GM18517 (cell line): ENCODE measurements around the gene LYRM4.

Experiments used
- ATAC-seq: cut with Tn5 transposase; IDR thresholded peaks from one replicate; pipeline ENCODE4 v1.9.1; 2021; ENCODE audit warnings: mild to moderate bottlenecking, moderate library complexity; ENCODE audit not compliant: unreplicated experiment

The LYRM4 gene

DNA sequence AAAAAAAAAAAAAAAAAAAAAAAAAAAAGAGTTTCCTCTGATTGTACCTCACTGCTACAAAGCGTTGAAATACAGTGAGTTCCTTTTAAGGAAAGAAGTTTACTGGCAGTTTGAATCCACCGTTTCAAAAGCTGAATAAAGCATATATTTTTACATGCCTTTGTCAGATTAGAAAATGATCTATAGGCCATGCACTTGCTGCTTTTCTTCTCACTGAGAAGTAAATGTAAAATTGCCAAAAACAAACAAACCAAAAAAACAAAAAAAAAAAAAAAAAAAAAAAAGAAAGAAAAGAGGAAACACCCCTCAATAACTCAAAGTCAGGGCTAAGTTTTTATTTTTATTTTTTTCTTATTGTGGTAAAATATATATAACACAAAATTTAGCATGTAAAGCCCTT lies 81.9 kb downstream of the LYRM4 start:
- ATAC-seq, result no peak

DNA sequence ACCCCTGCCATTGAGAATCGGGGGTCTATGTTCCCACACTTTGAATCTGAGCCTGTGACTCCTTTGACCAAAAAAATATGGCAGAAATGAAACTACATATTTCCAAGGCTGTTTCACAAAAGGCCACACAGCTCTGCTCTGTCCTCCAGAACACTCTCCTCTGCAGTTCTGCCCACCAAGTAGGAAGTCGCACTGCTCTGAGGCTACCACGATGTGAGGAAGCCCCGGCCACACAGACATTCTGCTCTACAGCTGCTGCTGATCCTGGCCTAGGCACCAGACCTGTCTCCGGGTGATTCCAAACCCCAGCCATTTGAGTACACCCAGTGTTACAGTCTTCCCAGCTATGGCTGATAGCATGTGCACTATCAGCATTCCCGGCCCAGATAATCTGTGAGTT lies 85.1 kb downstream of the LYRM4 start:
- ATAC-seq, result no peak

DNA sequence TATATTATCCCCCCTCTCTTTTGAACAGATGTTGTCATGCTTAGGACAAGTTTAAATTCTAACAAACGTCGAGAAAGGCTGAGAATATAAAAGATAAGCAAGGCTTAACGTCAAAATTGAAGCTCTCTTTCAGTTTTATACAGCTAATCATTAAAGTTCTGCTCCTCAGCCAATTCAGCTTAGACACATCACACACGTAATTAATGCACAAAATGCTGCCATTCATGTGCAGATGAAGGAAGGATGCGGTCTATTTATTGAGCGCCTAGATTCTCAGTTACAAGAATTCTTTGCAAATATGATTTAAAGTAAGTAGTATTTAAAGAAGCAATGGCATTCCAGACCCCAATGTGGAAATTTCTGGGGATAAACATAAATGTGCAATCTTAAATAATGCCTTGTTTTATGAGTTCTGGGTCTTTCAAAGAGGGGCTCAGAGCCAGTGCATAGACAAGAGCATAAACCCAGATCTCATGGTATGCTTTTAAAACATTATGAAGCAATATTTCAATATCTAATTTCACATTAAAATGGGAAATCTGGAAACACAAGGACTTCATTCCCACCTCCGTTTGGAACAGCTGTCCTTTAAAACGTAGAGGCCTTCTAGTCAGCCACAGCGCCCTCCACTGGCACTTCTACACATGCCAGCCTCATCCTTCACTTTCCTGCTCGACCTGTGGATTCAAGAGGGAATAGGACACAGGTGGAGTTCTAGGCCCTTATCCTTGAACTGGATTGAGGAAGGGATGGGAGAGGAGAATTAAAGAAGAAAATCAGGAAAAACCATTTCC lies 85.8 kb downstream of the LYRM4 start:
- no peak for ATAC-seq

DNA sequence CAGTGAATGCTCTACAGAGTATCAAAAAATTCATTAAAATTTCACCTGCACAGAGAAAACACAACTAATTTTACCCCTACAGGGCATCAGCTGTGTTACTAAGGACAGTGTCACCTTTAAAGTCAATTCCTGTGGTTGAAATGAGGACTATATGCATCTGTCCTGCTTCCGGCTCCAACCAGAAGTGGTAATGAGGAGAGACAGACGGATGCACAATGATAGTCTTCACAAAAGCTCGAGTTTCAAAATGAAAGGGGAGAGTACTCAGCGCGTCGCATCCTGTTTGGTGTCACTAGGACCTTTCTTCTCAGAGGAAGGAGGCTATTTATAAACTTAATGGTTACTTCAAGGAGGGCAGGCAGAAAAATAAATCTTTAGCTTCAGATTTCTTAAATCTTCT lies 86.5 kb downstream of the LYRM4 start:
- peak; percentile 94 for ATAC-seq

DNA sequence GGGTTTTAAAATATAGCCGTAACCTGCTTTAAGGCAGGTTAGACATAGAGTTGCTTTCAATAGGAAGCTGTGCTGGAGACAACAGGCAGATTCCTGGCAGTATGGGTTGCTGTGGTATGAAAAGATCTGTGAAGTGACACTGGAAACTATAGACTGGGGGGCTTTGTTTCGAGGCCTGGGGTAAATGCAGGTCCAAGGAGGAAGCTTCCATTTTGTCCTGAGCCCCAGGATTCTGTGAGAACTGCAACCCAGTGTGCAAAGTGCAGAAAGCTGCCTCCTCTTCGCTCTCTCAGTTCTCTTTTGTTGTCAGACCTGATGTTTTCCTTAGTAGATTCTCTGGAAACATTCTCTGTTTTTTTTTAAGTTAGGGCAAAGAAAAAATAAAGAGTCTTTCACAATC lies 86.9 kb downstream of the LYRM4 start:
- peak; percentile 9 for ATAC-seq

DNA sequence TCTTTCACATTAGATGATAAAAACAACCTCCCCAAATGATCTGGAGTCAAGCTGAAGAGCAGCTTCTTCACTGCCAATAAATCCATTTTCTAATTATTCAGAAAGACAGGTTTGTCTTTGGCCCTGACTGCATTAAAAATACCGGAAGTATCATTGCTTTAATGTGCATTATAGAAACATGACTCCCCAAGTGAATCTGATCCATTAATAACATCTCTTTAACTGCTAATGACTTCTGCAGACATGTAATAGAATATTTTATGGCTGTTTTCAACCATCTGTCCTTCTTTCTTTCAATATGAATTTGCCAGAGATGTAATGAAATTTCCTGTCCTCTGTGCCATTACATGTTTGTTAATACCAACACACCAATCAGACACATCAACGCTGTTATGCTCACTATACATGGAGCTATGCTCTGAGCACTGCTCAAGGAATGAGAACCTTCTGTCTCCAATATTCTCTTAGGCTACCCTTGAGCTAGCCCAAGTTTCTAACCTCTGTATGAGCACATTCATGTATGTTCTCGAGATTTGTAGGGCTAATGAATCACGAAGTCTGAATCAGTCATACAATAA lies 87.8 kb downstream of the LYRM4 start:
- no peak for ATAC-seq

DNA sequence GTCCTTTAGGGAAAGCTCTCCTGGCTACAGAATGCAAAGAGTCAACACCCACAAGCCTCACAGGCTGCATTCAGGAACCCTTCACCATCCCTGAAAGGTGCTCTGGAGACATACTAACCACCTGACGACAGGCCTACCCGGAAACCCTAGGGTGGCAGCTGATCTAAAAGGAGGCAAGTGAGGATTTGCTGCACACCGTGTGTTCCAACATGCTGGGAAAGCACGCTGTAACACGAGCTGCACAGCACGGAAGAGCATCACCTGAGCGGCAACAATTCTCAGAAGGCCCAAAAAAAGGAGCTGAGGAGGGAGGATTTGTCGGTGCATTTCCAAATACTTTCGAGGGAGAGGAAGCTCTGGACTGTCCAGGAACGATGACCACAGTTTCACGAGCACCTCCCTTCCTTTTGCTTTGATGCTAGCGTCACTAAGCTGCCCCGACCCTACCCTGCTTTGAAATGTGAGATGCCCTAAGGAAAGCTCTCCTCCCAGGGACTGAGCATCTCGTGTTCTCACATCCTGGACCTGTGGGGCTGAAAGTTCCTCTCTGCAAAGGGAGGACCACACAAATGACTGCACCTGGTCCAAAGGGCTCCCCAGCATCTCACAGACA lies 88.6 kb downstream of the LYRM4 start:
- ATAC-seq, result no peak

DNA sequence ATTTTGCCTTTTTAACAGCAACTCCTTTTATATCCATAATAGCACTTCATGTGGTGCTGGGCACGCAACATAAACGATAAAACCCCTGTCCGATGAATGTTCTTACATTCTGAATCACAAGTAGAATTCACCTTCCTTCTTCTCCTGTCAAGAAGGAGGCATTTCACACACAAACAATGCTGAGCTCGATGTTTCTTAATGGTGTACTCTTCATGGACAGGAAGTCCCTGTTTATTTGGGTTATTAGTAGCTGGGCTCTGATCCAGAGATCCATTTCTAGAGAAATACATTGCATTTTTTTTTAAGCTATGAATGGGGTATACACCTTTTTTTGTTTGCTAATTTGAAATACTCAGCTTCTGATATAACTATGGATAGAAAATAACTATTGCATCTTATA lies 93.2 kb downstream of the LYRM4 start:
- no peak for ATAC-seq

DNA sequence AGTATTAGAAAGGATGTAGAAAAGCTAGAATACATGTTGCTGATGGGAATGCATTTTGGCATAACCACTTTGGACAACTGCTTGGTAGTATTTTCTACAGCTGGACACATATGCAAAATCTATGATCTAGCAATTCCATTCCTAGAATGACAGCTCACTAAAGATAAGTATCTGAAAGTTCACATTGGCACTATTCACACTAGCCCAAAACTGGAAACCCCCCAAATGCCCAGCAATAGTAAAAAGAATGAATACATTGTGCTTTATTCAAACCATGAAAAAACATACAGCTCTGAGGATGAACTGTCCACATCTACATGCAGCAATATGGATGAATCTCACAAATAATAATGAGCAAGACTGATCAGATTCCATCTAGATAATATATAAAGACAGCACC lies 96.7 kb downstream of the LYRM4 start:
- ATAC-seq, result no peak

DNA sequence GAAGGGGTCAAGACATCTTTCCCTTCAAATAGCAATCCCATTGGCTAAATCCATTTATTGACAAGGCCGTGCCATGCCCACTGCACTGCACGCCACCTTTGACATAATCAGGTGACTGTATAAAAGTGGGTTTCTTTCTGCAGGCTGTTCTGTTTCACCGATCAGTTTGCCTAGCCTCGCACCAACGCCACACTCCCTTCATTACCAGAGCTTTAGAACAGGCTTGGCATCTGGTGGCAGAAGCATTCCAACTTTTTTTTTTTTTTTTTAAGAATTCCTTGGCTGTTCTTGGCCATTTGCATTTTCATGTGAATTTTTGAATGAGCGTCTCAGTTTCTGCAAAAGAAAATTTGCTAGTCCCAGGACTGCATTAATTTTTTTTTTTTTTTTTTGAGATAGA lies 97.5 kb downstream of the LYRM4 start:
- no peak for ATAC-seq

DNA sequence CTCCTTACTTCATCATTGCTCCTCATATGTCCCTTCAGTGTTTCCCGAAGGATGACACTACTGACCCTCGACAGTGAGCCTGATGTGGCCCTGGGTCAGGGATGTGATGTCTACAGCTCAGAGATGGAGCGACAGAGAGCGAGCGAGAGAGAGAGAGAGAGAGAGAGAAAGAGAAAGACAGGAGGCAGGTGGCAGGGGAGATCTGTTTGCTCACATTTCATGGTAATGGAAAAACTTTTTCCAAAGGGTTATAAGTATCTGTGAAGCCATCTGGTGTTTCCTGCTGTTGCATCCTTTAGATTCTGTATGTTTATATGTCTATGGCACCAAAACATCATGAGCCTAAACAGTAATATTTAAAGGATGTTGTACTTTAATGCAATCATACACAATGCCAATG lies 98.4 kb downstream of the LYRM4 start:
- ATAC-seq, result no peak

DNA sequence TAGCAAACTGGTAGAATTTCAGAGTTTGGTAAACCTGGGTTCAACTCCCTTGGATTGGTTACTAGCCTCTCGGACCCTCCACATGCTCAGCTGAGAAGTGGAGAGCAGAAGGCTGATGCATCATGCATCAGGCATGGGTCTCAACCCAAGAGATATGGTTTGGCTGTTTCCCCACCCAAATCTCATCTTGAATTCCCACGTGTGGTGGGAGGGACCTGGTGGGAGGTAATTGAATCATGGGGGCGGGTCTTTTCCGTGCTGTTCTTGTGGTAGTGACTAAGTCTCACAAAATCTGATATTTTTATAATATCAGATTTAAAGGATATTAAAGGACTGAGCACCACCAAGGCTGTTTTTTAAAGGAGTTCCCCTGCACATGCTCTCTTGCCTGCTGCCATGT lies 100.5 kb downstream of the LYRM4 start:
- no peak for ATAC-seq

DNA sequence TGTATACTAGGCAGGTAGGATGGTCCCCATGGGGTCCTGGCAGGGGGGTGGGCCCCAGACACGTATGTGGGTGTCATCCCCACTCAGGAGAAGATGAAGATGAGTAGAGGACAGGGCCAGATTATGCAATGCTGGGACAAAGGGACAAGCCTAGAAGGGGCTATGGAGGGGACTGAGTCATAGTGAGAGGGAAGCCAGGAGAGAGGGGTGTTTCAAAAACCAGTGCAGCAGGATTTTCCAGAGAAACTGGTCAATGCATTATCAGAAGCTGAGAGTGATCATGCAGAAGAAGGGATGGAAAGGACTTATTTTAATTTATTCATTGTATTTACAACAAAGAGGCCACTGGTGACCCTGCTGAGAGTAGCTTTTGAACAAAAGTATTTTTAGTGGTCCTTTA lies 101.6 kb downstream of the LYRM4 start:
- no peak for ATAC-seq

DNA sequence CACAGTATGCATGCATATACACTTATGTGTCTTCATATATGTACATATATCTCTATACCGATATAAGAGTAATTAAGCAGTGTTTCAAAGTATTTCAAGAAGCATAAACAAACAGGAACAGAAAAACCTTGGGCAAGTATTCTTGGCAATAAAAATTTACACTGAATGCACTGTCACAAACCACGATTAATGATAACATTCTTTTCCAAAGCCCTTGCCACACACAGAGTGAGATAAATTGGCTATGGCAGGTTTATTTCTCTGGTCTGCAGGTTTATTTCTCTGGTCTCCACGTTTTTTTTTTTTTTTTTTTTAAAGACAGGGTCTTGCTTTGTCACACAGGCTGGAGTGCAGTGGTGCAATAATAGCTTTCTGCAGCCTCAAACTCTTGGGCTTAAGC lies 102.6 kb downstream of the LYRM4 start:
- no peak for ATAC-seq

DNA sequence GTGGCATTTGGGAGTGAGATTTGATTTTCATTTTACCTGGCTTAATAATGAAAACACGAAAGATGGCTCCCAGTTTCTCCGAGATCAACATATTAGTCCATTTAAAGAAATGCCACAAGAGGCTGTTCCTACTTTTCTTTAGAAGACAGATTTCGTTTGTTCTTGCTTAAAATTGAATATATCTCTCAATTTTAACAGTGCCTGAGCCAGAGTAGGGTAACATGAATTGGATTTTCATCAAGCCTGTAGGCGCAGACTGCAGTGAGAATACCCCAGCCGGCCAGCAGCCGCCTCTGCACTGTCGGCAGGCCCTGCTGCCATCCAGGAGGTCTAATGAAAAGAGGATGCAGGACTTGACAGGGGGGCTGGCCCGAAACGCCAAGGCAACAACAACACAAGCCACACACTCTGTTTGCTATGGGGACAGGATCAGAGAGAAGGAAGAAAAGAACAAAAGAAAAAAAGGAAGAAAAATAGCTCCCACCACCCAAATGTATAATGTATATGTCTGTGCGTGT lies 103.1 kb downstream of the LYRM4 start:
- no peak for ATAC-seq

DNA sequence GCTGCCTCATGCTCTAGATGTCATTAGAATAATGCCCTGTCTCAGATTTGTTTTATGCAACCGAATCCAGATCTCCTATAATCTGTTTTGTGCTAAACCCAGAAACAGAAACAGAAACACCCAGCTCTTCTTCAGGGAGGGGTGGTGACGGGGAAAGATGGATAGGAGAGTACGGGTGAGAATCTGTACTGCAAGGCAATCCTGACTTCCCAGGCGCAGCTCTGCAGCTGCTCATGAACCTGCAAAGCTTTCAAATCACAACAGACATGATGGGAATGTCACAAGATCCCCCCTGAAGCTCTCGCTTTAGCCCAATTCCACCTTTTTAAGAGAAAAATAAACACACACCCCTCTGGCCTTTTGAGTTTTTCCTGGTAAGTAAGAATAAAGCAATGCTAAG lies 104.1 kb downstream of the LYRM4 start:
- ATAC-seq, result no peak

DNA sequence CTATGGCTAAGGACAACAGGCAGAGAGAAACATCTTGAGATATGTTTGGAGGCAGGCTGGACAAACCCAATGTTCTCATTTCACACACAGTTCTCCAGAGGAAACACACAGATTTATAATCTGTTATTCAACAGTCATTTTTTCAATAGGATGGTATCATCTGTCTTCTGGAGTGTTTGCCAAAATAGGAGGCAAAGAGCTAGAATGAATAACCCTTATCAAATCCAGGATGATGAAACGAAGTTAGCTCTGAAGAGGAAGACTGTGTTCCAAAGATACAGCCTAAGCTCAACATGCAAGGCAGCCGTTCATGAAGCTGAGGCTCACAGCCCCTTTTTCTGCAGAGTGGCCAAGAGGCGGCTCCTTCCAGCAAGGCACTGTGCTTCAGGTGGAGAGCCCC lies 104.8 kb downstream of the LYRM4 start:
- ATAC-seq, result no peak

DNA sequence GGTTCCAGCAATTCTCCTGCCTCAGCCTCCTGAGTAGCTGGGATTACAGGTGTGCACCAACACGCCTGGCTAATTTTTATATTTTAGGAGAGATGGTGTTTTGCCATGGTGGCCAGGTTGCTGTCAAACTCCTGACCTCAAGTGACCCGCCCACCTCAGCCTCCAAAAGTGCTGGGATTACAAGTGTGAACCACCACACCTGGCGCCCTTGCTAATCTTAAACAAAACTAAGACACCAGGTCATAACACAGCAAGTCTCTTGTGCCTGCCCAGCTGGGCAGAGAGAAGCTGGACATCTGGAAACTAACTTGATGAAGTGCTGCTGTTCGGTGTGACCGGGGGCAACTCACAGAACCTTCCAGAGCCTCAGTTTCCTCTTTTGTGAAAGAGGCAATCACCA lies 107.6 kb downstream of the LYRM4 start:
- ATAC-seq, result no peak

DNA sequence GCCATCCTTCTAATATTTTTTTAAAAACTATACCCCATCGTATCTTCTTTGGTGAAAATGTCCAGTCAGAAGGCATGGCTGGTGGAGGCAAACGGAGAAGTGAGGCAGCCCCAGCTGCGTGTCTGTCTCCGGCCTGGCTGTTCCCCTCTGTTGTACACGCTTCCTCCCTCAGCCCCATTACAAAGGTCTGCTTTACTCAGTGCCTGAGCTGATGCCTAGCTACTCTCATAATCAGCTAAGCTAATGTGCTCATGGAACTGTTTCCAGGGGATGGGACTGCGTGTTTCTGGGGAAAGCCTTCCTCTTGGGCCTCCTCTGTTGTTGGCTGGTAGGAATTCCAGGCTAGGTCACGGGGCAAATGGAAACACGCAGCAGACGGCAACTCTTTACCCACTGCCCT lies 108.3 kb downstream of the LYRM4 start:
- ATAC-seq, result no peak

DNA sequence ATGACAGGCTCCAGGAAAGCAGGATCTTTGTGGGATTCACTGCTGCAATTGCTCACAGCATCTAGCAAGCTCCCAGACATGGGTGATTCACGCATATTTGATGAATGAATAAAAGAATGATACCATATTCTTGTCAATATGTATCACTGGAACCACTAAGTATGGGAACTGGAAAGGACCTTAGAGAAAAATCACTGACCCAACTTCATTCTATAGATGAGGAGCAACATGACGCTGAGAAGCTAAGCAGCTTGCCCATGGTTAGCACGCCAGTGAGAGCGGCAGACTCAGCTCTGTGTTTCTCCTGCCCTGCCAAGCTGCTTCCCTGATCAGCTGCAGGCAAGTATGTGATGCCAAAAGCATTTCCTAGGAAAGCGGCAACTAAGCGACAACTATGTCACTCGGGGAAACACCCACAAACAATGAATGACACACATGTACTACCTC lies 108.8 kb downstream of the LYRM4 start:
- no peak for ATAC-seq

DNA sequence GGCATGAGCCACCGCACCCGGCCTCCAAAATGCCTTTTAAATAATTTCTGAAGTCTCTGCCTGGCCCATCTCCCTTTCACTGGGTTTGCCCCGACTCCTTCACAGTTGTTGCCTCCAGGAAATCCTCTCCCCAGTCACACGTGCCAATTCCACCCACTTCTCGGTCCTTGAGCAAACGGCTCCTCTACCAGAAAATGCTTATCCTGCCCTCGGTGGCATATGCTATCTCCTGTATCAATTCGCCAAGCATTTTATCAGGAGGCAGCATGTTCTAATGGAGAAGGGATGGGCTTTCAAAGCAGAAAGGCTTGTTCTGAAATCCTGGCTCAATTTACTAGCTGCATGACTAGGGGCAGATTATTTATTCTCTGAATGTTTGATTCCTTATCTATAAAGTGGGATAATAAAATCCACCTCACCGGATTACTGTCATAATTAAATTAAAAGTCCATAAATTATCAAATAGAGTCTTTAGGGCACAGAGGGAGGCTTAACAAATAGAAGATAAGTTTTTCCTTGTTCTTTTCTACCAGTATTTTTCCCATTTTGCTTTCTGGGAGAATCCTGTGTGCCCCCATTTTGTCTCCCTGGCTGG lies 109.3 kb downstream of the LYRM4 start:
- ATAC-seq, result no peak

DNA sequence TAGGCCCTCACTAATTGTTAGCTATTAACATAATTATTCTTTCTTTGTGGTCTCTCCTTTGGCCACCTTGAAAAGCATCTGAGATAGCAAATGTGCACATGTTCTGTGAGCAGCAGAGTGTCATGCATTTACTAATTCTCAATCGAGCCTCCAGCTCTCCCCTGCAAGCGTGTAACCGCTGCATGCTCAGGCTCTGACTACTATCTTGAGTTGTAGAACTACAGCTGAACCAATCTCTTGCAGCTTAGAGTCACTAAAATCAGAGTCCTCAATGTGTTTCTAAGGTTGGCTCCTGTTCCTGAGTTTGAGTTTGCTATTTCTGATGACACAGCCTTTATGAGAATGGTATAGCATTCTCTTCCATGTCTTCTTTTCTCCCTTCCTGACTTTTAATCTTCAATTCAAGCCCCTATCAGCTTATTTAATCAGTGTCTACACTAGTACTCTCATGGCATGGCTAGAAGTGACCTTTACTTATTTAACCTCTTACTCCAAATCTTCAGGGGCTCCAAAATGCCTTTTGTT lies 110.1 kb downstream of the LYRM4 start:
- no peak for ATAC-seq
